K562 (cell line): ENCODE measurements around the gene DCUN1D1. TPM values are rescaled to one million over a fixed set of nuclear protein-coding genes. Genes with fewer than 3 reads are reported as not detected.
A peak's percentile ranks its signal among the peaks of the same experiment; 100 is the strongest.

ENCODE experiments used
- GABPA ChIP-seq: fragments of 200-800 bp; sonication (Bioruptor generic); conservative IDR thresholded peaks from 2 replicates; pipeline ENCODE4 v1.6.1; 2016; ENCODE audit warnings: low read depth, missing genetic modification characterization, missing compliant biosample characterization
- GATA2 ChIP-seq: sonication (generic); formaldehyde crosslinking; IDR thresholded peaks from 2 replicates; pipeline ENCODE4 v1.4.0; 2020; ENCODE audit warnings: mild to moderate bottlenecking, missing genetic modification reagents
- HDAC6 ChIP-seq: IDR thresholded peaks from 2 replicates; pipeline ENCODE4 v1.6.1; 2012; ENCODE audit warnings: low read depth, mild to moderate bottlenecking, control low read depth, inconsistent platforms, low read length, moderate library complexity
- KDM1A ChIP-seq, 2 experiments: fragments of 450-650 bp; IDR thresholded peaks; 2 replicates each; pipeline ENCODE4 v1.6.1; 2016; ENCODE audit warnings: mild to moderate bottlenecking in 2 of 2
- MED1 ChIP-seq: sonication (generic); formaldehyde crosslinking; IDR thresholded peaks from 2 replicates; pipeline ENCODE4 v1.8.1; 2023; ENCODE audit warnings: missing genetic modification reagents, borderline replicate concordance
- NUFIP1 ChIP-seq: fragments of 450-650 bp; IDR thresholded peaks from 2 replicates; pipeline ENCODE4 v1.6.1; 2018; ENCODE audit not compliant: partially characterized antibody
- RBM15 ChIP-seq: fragments of 200-400 bp; formaldehyde crosslinking; IDR thresholded peaks from 2 replicates; pipeline ENCODE4 v1.6.1; 2018; ENCODE audit warnings: mild to moderate bottlenecking, low read length, moderate library complexity; ENCODE audit not compliant: insufficient read depth
- RBM25 ChIP-seq: fragments of 200-400 bp; formaldehyde crosslinking; IDR thresholded peaks from 2 replicates; pipeline ENCODE4 v1.6.1; 2018; ENCODE audit warnings: low read length, low read depth, moderate library complexity; ENCODE audit not compliant: severe bottlenecking
- TBP ChIP-seq: optimal IDR thresholded peaks from 2 replicates; pipeline ENCODE3; 2011; ENCODE audit warnings: low read depth, low read length, improper control_type of control experiment
- TFAM ChIP-seq: fragments of 250-450 bp; sonication (Bioruptor Pico); conservative IDR thresholded peaks from 2 replicates; pipeline ENCODE4 v1.5.0; 2021; ENCODE audit warnings: mild to moderate bottlenecking, moderate library complexity
- TRIM28 ChIP-seq: fragments of 450-650 bp; IDR thresholded peaks from 2 replicates; pipeline ENCODE4 v1.6.1; 2017
- ZC3H4 ChIP-seq: sonication (generic); formaldehyde crosslinking; IDR thresholded peaks from 2 replicates; pipeline ENCODE4 v1.9.0; 2021; ENCODE audit warnings: missing genetic modification reagents, borderline replicate concordance
- ZFP36 ChIP-seq: fragments of 150-350 bp; IDR thresholded peaks from 2 replicates; pipeline ENCODE4 v1.6.1; 2018; ENCODE audit warnings: low read length, low read depth; ENCODE audit not compliant: partially characterized antibody
- ZFX ChIP-seq: sonication (generic); formaldehyde crosslinking; IDR thresholded peaks from 2 replicates; pipeline ENCODE4 v1.8.0; 2022; ENCODE audit warnings: mild to moderate bottlenecking, missing genetic modification reagents, moderate library complexity
- ZNF23 ChIP-seq: fragments of 250-450 bp; sonication (Bioruptor Pico); IDR thresholded peaks from 2 replicates; pipeline ENCODE4 v1.4.0; 2020; ENCODE audit warnings: mild to moderate bottlenecking
- ZNF239 ChIP-seq: fragments of 250-450 bp; sonication (Bioruptor Pico); IDR thresholded peaks from 2 replicates; pipeline ENCODE4 v1.4.0; 2020; ENCODE audit warnings: mild to moderate bottlenecking
- ZNF699 ChIP-seq: fragments of 250-450 bp; sonication (Bioruptor Pico); IDR thresholded peaks from 2 replicates; pipeline ENCODE4 v1.8.0; 2021; ENCODE audit warnings: mild to moderate bottlenecking, moderate library complexity; ENCODE audit not compliant: insufficient replicate concordance
- polyA plus RNA-seq, 8 experiments: library from polyadenylated mRNA; depleted of rRNA in 4 of 8; stranded (reverse) in 5 of 8; unstranded in 3 of 8; fragments of >200 nt; fragmentation: Nextera tagmentation in 2 of 8; fragmentation: Illumina TruSeq in 1 of 8; extraction: Ambion mirVana in 2 of 8; extraction: Trizol in 1 of 8; gene quantifications; 2 replicates each; pipeline versions ENCODE4 v1.2.1 to v1.2.3, GENCODE V29; 2011 to 2014; ENCODE audit warnings: inconsistent platforms in 1 of 8, missing spikeins in 1 of 8
- total RNA-seq, 7 experiments: library from RNA; depleted of rRNA in 6 of 7; stranded (reverse); fragments of >200 nt in 6 of 7; fragmentation: Illumina TruSeq in 2 of 7; extraction: Trizol in 2 of 7; gene quantifications; 2 replicates each; pipeline versions ENCODE4 v1.2.1 to v1.2.3, GENCODE V29; 2011 to 2021; ENCODE audit warnings: low replicate concordance in 1 of 7
- TF ChIP-seq, protein P1 (sequence below): fragments of 450-650 bp; IDR thresholded peaks from 2 replicates; pipeline ENCODE4 v1.6.1; 2014; ENCODE audit warnings: low read depth, mild to moderate bottlenecking, moderate library complexity, borderline replicate concordance
- TF ChIP-seq, protein P2 (sequence below), 2 experiments: fragments of 450-650 bp in 1 of 2; sonication (generic) in 1 of 2; formaldehyde crosslinking in 1 of 2; IDR thresholded peaks in 1 of 2; conservative IDR thresholded peaks in 1 of 2; 2 replicates each; pipeline versions ENCODE4 v1.6.1 to v1.8.1; 2016 to 2023; ENCODE audit warnings: mild to moderate bottlenecking in 2 of 2, moderate library complexity in 2 of 2, inconsistent platforms in 1 of 2, missing genetic modification reagents in 1 of 2
- TF ChIP-seq, protein P3 (sequence below): fragments of 150-350 bp; IDR thresholded peaks from 2 replicates; pipeline ENCODE4 v1.6.1; 2014; ENCODE audit warnings: low read depth, mild to moderate bottlenecking, low read length, borderline replicate concordance
- TF ChIP-seq, protein P4 (sequence below): fragments of 250-450 bp; sonication (Bioruptor Pico); IDR thresholded peaks from 2 replicates; pipeline ENCODE4 v1.8.0; 2021; ENCODE audit warnings: borderline replicate concordance, mild to moderate bottlenecking, moderate library complexity; ENCODE audit not compliant: poor library complexity, severe bottlenecking

DCUN1D1 gene
- total and polyA plus RNA-seq, 9 of the 15 experiments (the other 6 are each of a cell fraction or from before 2014, with no cell fraction given) = 11.4 to 46.8 (median 28.2) TPM

DNA sequence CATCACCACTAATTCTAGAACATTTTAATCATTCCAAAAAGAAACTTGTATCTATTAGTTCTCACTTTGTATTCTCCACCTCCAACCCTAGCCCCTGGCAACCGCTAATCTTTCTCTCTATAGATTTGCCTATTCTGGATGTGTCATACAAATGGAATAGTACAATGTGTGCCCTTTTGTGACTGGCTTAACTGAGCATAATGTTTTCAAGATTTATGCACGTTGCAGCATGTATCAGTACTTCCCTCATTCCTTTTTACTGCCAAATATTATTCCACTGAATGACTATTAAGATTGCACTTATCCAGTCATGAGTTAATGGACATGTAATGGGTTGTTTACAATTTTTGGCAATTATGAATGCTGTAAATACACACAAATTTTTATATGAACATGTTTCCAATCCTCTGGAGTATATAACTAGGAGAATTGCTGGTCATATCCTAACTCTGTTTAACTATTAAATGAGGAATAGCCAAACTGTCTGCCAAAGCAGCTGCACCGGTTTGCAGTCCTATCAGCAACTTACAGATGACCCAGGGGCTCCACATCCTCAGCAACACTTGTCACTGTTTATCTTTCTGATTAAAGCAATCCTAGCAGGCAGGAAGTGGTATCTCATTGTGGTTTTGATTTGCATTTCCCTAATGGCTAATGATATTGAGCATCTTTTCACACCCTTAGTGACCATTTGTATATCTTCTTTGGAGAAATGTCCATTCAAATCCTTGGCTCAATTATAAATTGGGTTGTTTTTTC, 42.9 kb downstream of the DCUN1D1 start (continued):
- TF ChIP-seq ZFP36 = peak; percentile 24
- TF ChIP-seq ZNF239 (CRISPR knock-in tag) = no peak; the same call in 1 of the 2 replicates
- TF ChIP-seq ZFX (CRISPR knock-in tag) = no peak
- TF ChIP-seq, protein P1, sequence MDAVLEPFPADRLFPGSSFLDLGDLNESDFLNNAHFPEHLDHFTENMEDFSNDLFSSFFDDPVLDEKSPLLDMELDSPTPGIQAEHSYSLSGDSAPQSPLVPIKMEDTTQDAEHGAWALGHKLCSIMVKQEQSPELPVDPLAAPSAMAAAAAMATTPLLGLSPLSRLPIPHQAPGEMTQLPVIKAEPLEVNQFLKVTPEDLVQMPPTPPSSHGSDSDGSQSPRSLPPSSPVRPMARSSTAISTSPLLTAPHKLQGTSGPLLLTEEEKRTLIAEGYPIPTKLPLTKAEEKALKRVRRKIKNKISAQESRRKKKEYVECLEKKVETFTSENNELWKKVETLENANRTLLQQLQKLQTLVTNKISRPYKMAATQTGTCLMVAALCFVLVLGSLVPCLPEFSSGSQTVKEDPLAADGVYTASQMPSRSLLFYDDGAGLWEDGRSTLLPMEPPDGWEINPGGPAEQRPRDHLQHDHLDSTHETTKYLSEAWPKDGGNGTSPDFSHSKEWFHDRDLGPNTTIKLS = no peak
- TF ChIP-seq ZNF699 (CRISPR knock-in tag) = no peak
- TF ChIP-seq, protein P2, sequence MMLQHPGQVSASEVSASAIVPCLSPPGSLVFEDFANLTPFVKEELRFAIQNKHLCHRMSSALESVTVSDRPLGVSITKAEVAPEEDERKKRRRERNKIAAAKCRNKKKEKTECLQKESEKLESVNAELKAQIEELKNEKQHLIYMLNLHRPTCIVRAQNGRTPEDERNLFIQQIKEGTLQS (IDR thresholded peaks at IDR 0.05) = 0 out of 2 replicates have a peak, but pooled peaks have one; percentile 12
- TF ChIP-seq, protein P2 (CRISPR knock-in tag; conservative IDR thresholded peaks at IDR 0.05) = no peak
- TF ChIP-seq RBM25 = no peak
- no peak for TF ChIP-seq TRIM28
- TF ChIP-seq, protein P3, sequence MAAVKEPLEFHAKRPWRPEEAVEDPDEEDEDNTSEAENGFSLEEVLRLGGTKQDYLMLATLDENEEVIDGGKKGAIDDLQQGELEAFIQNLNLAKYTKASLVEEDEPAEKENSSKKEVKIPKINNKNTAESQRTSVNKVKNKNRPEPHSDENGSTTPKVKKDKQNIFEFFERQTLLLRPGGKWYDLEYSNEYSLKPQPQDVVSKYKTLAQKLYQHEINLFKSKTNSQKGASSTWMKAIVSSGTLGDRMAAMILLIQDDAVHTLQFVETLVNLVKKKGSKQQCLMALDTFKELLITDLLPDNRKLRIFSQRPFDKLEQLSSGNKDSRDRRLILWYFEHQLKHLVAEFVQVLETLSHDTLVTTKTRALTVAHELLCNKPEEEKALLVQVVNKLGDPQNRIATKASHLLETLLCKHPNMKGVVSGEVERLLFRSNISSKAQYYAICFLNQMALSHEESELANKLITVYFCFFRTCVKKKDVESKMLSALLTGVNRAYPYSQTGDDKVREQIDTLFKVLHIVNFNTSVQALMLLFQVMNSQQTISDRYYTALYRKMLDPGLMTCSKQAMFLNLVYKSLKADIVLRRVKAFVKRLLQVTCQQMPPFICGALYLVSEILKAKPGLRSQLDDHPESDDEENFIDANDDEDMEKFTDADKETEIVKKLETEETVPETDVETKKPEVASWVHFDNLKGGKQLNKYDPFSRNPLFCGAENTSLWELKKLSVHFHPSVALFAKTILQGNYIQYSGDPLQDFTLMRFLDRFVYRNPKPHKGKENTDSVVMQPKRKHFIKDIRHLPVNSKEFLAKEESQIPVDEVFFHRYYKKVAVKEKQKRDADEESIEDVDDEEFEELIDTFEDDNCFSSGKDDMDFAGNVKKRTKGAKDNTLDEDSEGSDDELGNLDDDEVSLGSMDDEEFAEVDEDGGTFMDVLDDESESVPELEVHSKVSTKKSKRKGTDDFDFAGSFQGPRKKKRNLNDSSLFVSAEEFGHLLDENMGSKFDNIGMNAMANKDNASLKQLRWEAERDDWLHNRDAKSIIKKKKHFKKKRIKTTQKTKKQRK = no peak
- no peak for TF ChIP-seq TBP
- TF ChIP-seq ZC3H4 (CRISPR knock-in tag) = no peak
- peak; percentile 99 for TF ChIP-seq KDM1A (IDR thresholded peaks at IDR 0.05)
- no peak for TF ChIP-seq RBM15
- no peak for TF ChIP-seq NUFIP1
- TF ChIP-seq GATA2 (CRISPR knock-in tag) = peak; percentile 88
- TF ChIP-seq MED1 (CRISPR knock-in tag) = no peak
- TF ChIP-seq, protein P4, sequence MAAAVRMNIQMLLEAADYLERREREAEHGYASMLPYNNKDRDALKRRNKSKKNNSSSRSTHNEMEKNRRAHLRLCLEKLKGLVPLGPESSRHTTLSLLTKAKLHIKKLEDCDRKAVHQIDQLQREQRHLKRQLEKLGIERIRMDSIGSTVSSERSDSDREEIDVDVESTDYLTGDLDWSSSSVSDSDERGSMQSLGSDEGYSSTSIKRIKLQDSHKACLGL (CRISPR knock-in tag) = no peak
- peak; percentile 76 for TF ChIP-seq GABPA
- TF ChIP-seq HDAC6 = no peak
- no peak for TF ChIP-seq ZNF23 (CRISPR knock-in tag)
- TF ChIP-seq TFAM (CRISPR knock-in tag) = no peak
